Effector memory CD4-positive, alpha-beta T cell (primary cell): ENCODE data around the gene UVSSA.
"Not testable (repeated sequence)": the region's sequence is repeated elsewhere in the genome, so short reads cannot be mapped to it uniquely, and the experiment has no call there.

Source experiments
- DNase-seq, 3 donors: peaks; one replicate each; pipeline ENCODE4 v3.0.0-alpha.2; 2020
- H3K27ac ChIP-seq: 2 replicates; pipeline ENCODE4 v1.7.0; 2013; ENCODE audit warnings: mild to moderate bottlenecking, low read length, moderate library complexity; ENCODE audit not compliant: insufficient read depth, poor library complexity, severe bottlenecking
- H3K27me3 ChIP-seq: replicated peaks from 2 replicates; pipeline ENCODE4 v1.7.0; 2013; ENCODE audit warnings: mild to moderate bottlenecking, low read length; ENCODE audit not compliant: insufficient read depth, control insufficient read depth, poor library complexity, severe bottlenecking
- H3K36me3 ChIP-seq: 2 replicates; pipeline ENCODE4 v1.7.0; 2013; ENCODE audit warnings: mild to moderate bottlenecking, low read length, moderate library complexity; ENCODE audit not compliant: control insufficient read depth, insufficient read depth
- H3K4me1 ChIP-seq: 2 replicates; pipeline ENCODE4 v1.7.0; 2013; ENCODE audit warnings: low read length, mild to moderate bottlenecking; ENCODE audit not compliant: control insufficient read depth, insufficient read depth, poor library complexity, severe bottlenecking
- H3K4me3 ChIP-seq: 2 replicates; pipeline ENCODE4 v1.7.0; 2013; ENCODE audit warnings: low read length, low read depth, mild to moderate bottlenecking; ENCODE audit not compliant: insufficient read depth, poor library complexity, severe bottlenecking
- H3K9me3 ChIP-seq: 2 replicates; pipeline ENCODE4 v1.7.0; 2013; ENCODE audit warnings: mild to moderate bottlenecking, low read length, moderate library complexity; ENCODE audit not compliant: control insufficient read depth

UVSSA gene

DNA sequence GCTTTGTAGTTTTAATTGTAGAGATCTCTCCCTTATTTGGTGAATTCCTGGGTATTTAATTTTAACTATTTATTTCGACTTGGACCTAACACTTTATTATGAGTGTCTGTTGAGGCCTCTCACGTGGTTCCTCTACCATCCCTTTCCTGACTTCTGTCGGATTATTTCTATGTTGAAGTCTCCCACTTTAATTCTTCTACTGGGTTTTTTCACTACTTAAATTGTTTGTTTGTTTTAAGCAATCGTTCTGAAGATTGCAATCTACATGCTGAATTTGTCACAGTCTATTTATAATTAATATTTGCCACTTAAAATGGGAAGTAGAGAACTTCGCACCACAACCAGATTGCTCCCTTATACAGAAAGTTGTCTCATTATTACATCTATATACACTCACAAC is 80.0 kb downstream of the UVSSA start:
- DNase-seq = no peak
- Histone ChIP-seq H3K4me1 (no peaks in the 10 kb centered on the region), H3K9me3 (no peaks in the 10 kb centered on the region), H3K27me3 (no peaks in the 10 kb centered on the region), H3K4me3 (no peak overlapping the region), H3K27ac (no peak overlapping the region), H3K36me3 (no peaks in the 10 kb centered on the region)

GRCh38 chr4:1443688-1444172 is 96.7 kb downstream of the UVSSA start:
- H3K4me3 ChIP-seq, DNase-seq, H3K9me3 ChIP-seq, H3K27me3 ChIP-seq, H3K36me3 ChIP-seq, H3K4me1 ChIP-seq, H3K27ac ChIP-seq: not testable (repeated sequence)
